HG03565 (cell line): Measurements from ENCODE around the gene SLC6A18.
"Not testable (repeated sequence)": the region's sequence is repeated elsewhere in the genome, so short reads cannot be mapped to it uniquely, and the experiment has no call there.

Source experiments
- ATAC-seq: cut with Tn5 transposase; IDR thresholded peaks from one replicate; pipeline ENCODE4 v1.9.1; 2021; ENCODE audit warnings: mild to moderate bottlenecking, moderate library complexity; ENCODE audit not compliant: unreplicated experiment

Gene SLC6A18

GRCh38 chr5:1270426-1270825, 45.2 kb downstream of the SLC6A18 start:
- ATAC-seq: no peak

DNA sequence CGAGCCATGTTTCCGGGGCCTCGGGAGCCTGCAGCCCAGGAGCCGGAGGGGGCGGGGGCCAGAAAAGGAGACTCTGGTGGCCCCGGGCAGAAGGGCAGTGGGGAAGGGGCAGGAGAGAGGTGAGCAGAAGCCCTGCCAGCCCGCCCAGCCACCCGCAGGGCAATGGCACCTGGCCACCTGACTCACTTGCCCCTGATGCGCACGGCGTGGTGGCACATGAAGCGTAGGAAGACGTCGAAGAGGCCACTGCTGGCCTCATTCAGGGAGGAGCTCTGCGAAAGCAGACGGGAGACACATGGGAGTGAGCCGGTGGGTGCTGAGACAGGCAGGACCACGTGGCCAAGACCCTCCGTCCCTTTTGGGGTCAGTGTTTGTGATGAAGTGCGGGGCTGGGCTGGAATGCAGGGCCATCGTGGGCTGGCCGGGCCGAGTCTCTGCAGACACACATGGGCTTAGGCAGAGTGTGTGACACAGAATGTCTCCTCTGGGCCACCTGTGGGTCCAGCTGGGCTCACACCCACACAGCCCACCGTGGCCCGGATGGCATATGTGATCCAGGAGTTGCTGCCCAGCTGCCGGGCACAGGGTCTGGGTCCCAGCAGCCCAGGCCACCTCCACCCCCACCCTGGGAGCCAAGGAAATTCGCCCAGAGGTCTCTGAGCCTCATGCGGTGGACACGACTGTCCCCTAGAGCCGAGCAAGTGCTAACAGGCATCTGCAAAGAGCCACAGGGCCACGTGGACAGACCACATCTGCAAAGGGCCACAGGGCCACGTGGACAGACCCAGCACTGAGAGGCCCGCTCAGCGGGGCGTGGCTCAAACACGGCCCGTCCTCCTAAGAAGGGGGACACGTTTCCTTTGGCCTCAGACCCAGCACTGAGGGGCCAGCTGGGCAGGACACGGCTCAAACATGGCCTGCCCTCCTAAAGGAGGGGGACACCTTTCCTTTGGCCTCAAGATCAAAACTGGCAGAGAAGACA, 46.0 kb downstream of the SLC6A18 start:
- no peak for ATAC-seq

- no peak for ATAC-seq
These were observed 47.0 kb downstream of the SLC6A18 start for GRCh38 chr5:1272201-1272600.

GRCh38 chr5:1273745-1274144, 48.6 kb downstream of the SLC6A18 start:
- no peak for ATAC-seq

DNA sequence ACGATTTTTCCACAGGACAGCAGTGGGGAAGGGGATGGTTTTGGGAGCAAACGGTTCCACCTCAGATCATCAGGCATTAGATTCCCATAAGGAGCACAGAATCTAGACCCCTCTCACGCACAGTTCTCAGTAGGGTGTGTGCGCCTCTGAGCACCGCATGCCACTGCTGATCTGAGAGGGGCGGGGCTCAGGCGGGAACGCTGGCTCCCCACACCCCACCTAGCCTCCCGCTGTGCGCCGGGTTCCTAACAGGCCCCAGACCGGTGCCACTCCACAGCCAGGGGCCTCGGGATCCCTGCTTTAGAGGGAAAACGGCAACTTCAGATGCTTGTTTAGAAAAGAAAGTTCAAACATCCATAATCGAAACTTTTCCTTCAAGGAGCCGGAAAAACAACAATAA, 49.3 kb downstream of the SLC6A18 start:
- ATAC-seq: no peak

GRCh38 chr5:1275397-1276391, 50.5 kb downstream of the SLC6A18 start:
- not testable (repeated sequence) for ATAC-seq

DNA sequence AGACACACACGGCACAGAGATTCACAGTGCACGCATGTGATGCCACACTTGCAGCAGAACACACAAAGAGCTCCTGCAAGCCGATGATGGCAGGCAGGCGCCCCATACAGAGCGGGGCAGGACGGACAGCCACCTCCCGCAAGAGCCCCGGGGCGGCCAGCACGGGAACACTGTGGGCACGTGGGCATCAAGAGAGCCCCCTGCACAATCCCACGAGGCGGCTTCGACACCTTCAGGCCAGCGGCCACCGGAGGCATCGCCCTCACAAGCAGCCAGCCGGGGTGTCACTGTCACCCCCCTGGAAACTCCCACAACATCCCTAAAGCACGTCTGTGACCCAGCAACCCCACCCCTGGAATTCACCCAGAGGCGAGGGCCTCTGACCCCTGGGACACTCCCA, 51.7 kb downstream of the SLC6A18 start:
- no peak for ATAC-seq

DNA sequence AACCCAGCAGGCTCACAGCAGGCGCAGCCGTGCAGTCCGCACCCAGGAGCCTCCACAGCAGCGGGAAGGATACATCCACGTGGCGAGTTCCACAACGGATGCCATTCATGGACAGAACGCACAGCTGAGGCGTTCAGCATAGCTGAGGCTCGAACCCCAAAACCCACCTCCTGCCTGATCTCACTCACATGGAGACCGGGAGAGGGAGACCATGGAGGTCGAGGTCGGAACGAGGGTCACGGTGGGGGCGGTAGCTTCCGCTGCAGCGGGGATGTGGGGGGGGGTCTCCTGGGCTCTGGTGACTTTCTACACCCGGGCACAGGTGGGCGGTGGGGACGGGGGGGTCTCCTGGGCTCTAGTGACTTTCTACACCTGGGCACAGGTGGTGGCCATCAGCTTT, 52.1 kb downstream of the SLC6A18 start:
- ATAC-seq: no peak

DNA sequence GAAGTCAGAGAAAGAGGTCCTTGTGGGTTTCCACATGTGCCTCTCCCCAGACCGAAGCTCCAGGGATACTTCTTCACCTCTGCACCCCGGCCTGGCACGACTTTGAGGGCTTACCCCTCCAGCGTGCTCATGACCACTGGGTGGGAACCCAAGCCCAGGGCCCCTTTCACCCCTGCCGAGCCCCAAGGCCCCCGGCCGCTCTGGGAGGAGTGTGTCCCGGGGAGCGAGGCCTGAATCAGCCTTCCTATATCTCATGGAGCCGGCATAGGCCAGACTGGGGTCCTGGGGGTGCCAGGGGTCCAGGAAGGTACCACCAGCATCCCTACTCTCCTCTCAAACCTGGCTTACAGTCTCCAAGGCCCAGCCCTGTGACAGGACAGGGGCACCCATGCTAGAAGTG, 52.6 kb downstream of the SLC6A18 start:
- ATAC-seq: no peak

GRCh38 chr5:1278216-1278615, 53.0 kb downstream of the SLC6A18 start:
- ATAC-seq: no peak

DNA sequence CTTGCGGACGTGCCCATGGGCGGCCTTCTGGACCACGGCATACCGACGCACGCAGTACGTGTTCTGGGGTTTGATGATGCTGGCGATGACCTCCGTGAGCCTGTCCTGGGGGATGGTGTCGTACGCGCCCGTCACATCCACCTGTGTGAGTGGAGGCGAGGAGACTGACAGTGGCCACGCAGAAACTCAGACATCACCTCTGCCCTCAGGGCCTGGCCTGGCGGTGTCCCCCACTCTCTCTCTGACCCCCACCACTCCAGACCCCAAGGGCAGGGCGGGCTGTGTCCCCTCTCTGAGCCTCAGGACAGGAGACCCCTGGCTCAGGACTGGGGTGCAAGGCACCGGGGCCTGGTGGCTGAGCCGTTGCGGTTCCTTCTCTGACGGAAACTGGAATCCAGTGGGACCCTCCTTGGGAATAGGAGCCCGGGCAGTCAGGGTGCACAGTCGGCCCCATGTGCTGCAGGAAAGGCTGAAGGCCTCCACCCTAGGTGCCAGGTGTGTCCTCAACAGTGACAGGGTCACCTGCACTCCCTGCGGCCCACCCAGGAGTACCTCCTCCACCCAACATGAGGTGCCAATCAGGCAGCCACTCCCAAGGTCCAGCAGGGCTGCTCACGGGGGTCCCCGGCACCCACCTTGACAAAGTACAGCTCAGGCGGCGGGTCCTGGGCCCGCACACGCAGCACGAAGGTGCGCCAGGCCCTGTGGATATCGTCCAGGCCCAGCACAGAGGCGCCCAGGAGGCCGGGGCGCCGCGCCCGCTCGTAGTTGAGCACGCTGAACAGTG, 53.7 kb downstream of the SLC6A18 start:
- ATAC-seq: no peak

DNA sequence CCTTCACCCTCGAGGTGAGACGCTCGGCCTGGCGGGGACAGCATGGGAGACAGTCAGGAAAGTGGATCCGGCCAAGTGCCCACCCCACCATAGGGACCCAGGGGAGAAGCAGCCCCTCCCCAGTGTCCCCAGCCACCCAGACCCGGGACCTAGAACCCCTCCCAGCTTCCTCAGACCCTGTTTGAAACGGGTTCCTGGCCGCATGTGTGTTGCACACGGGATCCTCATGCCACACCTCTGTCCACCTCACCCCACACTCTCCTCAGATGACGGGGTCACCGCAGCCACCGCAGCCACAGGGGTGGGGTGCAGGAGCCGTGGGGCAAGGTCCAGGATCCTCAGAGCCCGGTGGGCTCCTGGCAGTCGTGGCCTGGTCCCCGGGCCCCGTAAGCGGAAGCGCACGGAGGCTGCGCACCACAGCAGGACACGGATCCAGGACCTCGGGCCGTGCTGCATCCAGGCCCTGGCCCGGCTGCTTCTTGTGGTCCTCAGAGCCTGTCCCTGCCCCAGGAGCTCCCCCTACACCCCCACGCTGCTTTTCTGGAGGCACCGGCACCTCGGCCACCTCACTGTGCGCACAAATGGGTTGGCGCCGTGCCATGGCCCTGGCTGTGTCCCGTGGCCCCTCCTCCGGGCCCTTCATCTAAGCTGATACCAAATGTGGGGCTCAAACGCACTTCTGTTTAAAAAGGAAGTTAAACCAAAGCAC, 54.4 kb downstream of the SLC6A18 start:
- no peak for ATAC-seq

DNA sequence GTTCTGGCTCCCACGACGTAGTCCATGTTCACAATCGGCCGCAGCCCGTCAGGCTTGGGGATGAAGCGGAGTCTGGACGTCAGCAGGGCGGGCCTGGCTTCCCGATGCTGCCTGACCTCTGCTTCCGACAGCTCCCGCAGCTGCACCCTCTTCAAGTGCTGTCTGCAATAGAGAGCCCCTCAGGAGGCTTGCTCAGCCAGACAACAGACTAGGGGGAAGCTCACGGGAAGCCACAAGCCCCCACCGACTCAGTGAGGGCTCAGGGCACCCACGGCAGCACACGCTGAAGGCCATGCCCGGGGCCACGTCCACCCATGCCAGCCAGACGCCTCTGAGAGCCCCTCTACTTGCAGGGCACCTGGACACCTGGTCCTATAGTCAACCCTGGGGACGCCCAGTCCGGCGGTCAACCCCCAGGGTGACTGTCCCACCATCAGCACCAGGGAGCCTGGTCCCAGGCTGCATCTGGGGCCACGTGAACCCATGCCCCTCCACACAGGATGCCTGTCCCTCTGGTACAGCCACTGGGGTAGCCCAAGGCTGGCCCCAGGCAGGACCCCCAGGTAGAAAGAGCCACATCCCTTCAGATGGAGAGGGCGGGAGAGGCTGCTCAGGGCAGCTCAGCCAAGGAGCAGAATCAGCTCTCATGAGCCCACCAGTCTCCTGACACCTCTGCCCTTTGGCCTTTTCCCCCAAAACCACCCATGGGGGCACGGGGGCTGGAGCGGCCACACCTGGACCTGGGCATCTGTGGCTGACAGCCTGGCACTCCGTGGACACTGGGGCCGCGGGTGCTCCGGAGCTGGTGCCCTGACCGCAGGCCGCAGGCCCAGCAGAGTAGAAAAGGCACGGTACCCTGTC, 55.2 kb downstream of the SLC6A18 start:
- no peak for ATAC-seq

DNA sequence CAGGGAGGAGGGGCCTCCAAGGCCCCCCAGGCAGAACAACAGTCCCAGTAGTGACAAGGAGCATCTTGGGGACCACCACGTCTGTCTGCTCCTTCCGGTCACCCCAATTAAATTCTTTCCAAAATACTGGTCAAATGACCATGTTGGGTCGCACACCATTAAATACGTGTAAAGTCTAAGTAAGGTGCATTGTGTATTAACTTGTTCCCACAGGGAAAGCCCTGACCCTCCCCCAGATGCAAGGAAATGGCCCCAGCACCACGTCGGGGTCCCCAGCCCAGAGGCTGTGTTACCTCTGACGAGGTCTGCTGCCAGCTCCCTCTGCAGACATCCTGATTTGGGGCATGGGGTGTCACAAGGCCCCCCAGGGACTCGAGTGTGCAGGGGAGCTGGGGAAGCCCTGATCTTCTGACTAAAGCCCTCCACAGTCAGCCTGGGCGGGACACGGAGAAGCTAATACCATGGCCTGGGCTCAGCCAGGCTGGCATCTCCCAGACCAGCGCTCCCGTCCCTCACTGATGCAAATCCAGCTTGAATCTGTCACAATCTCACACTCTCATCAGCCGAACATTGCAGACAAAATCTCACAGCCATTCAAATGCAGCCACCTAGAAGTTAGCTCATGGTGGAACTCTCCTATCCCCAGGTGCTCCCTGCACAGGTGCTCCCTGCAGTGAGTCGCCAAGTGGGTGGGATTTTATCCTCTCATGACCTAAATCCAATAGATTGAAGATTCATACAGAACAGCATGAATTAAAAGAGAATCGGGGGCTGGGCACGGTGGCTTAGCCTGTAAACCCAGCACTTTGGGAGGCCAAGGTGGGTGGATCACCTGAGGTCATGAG, 56.1 kb downstream of the SLC6A18 start:
- no peak for ATAC-seq

DNA sequence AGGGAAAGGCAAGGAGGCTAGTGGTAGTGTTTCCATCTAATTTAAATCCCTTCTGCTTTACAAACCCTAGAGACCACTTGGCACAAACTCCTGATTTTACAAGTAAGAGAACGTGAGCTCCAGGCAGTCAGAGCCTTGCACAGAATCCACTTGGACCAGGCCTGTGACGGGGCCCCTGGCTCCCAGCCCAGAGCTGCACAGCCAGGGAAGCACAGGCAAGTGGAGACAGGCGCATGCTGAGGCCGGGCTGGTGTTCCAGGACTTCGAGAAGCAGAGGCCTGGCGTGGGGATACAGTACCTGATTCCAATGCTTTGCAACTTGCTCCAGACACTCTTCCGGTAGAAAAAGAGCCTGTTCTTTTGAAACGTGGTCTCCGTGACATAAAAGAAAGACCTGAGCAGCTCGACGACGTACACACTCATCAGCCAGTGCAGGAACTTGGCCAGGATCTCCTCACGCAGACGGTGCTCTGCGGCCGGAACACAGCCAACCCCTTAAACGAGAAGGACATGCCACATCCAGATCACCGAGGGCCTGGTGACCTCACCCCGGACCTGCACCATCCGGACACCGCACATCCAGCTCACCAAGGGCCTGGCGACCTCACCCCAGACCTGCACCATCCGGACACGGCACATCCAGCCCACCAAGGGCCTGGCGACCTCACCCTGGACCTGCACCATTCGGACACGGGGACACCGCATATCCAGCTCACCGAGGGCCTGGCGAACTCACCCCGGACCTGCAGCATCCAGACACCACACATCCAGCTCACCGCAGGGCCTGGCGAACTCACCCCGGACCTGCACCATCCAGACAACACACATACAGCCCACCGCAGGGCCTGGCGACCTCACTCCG, 57.2 kb downstream of the SLC6A18 start:
- no peak for ATAC-seq

GRCh38 chr5:1282993-1283728, 58.0 kb downstream of the SLC6A18 start:
- ATAC-seq: not testable (repeated sequence)

GRCh38 chr5:1283729-1284041, 58.5 kb downstream of the SLC6A18 start:
- ATAC-seq: not testable (repeated sequence)
